ENCODE data around the gene HSD11B1.

DNA sequence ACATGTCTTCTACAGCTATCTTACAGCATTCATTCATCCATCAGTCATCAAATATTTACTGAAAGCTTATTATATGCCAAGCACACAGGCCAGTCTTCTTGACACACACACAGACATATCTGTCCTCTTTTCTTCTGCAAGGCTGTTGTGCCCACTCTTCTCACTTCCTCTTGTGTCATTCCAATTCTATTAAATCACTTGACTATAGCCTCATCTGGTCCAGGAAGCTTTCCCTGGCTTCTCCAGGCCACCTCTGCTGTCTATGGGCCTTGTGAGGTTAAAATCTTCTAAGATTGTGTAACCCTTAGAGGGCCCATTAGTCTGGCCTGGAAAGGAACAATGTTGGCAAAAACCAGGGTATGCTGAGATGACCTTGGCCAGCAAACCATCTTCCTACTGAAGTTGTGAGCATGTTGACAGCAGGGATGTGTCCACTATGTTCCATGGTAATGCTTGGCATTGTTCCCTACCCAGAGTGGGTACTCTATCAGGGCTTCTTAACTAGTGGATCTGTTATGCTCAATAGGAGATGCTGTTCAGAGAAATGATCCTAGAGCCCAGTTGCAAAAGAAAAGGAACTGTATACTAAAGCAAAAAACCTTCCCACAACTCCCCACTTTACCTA, 56.5 kb downstream of the HSD11B1 start:
- TF ChIP-seq, protein P1, sequence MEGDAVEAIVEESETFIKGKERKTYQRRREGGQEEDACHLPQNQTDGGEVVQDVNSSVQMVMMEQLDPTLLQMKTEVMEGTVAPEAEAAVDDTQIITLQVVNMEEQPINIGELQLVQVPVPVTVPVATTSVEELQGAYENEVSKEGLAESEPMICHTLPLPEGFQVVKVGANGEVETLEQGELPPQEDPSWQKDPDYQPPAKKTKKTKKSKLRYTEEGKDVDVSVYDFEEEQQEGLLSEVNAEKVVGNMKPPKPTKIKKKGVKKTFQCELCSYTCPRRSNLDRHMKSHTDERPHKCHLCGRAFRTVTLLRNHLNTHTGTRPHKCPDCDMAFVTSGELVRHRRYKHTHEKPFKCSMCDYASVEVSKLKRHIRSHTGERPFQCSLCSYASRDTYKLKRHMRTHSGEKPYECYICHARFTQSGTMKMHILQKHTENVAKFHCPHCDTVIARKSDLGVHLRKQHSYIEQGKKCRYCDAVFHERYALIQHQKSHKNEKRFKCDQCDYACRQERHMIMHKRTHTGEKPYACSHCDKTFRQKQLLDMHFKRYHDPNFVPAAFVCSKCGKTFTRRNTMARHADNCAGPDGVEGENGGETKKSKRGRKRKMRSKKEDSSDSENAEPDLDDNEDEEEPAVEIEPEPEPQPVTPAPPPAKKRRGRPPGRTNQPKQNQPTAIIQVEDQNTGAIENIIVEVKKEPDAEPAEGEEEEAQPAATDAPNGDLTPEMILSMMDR (IDR thresholded peaks at IDR 0.05; ENCODE audit: low read length): no peak
- no peak for TF ChIP-seq EZH2 (optimal IDR thresholded peaks at IDR 0.05; ENCODE audit: low read depth, low read length)
